ENCODE data around the gene EIF2B1.

The EIF2B1 gene

DNA sequence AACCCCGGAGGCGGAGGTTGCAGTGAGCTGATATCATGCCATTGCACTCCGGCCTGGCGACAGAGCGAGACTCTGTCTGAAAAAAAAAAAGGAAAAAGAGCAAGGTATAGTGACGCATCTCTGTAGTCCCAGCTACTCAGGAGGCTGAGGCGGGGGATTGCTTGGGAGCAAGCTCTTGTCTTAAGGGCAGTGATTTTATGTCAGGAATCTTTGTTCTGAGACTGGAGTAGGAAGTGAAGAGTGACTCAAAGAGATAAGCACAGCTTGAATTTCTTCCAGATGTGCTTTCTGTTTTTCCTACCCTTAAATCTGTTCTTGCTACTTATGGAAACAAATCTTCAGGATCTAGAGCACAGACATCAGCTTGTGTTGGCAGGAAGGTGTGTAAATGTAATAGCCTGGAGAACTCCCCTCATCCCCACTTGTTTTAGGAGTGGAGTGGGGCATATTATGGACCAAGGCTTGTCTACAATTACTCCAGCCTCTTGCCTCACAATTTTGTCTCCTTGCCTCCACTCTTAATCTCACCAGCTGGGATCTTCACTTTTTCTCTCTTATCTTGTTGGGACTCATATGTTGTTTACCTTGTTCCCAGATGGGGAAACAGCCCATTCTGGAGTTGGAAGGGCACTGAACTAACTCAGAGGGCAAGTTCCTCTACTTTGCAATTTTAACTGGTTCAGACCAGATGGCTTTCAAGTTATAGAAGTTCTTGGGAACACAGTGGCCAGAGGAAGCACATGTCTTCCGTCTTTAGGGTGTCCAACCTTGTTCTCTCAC, 41.6 kb downstream of the EIF2B1 start:
- Histone ChIP-seq H3K27ac (ENCODE audit: extremely low read depth, low read depth, low read length) (peak overlapping the region; percentile 49; the same call in 1 of the 2 replicates), H3K9me3 (ENCODE audit: control insufficient read depth, insufficient read depth, low read depth, low read length) (no peaks in the 10 kb centered on the region), H3K4me1 (ENCODE audit: control insufficient read depth, insufficient read depth, low read length) (no peaks in the 10 kb centered on the region), H3K4me3 (ENCODE audit: low read depth, low read length) (no peak overlapping the region), H3K36me3 (ENCODE audit: control insufficient read depth in 2 of 2, insufficient read depth in 1 of 2, low read length in 2 of 2) (peaks cover 95 to 97% of the 10 kb centered on the region in 2 experiments)
- POLR2A ChIA-PET, result interaction anchor here (2.8 kb wide), 1 partner anchor 11 kb away, joined by 14 read pairs; the partner anchor contains the start of gene DDX55
- CTCF ChIA-PET, result no interaction called here
- no peak for TF ChIP-seq ZBTB21 (tag by site-specific recombination; IDR thresholded peaks at IDR 0.05)
- no peak for TF ChIP-seq TCF7L2 (IDR thresholded peaks at IDR 0.05; ENCODE audit: borderline replicate concordance, low read depth, low read length)
- TF ChIP-seq ZNF654 (tag by site-specific recombination; IDR thresholded peaks at IDR 0.05; ENCODE audit: low read depth), result no peak
- TF ChIP-seq ZXDB (tag by site-specific recombination; IDR thresholded peaks at IDR 0.05), result 0 out of 2 replicates have a peak, but pooled peaks have one; percentile 31
- TF ChIP-seq GLI4 (tag by site-specific recombination; IDR thresholded peaks at IDR 0.05), result no peak
- no peak for TF ChIP-seq ZBTB7A (tag by site-specific recombination; IDR thresholded peaks at IDR 0.05; ENCODE audit: low read depth)
- TF ChIP-seq, protein P1, sequence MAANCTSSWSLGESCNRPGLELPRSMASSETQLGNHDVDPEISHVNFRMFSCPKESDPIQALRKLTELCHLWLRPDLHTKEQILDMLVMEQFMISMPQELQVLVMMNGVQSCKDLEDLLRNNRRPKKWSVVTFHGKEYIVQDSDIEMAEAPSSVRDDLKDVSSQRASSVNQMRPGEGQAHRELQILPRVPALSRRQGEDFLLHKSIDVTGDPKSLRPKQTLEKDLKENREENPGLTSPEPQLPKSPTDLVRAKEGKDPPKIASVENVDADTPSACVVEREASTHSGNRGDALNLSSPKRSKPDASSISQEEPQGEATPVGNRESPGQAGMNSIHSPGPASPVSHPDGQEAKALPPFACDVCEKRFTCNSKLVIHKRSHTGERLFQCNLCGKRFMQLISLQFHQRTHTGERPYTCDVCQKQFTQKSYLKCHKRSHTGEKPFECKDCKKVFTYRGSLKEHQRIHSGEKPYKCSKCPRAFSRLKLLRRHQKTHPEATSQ (tag by site-specific recombination; IDR thresholded peaks at IDR 0.05), result no peak
- no peak for TF ChIP-seq GFI1B (tag by site-specific recombination; IDR thresholded peaks at IDR 0.05)
- 0 out of 2 replicates have a peak, but pooled peaks have one; percentile 16 for TF ChIP-seq PRDM1 (tag by site-specific recombination; IDR thresholded peaks at IDR 0.05)
- no peak for TF ChIP-seq ZNF658 (tag by site-specific recombination; IDR thresholded peaks at IDR 0.05)
- TF ChIP-seq, protein P2, sequence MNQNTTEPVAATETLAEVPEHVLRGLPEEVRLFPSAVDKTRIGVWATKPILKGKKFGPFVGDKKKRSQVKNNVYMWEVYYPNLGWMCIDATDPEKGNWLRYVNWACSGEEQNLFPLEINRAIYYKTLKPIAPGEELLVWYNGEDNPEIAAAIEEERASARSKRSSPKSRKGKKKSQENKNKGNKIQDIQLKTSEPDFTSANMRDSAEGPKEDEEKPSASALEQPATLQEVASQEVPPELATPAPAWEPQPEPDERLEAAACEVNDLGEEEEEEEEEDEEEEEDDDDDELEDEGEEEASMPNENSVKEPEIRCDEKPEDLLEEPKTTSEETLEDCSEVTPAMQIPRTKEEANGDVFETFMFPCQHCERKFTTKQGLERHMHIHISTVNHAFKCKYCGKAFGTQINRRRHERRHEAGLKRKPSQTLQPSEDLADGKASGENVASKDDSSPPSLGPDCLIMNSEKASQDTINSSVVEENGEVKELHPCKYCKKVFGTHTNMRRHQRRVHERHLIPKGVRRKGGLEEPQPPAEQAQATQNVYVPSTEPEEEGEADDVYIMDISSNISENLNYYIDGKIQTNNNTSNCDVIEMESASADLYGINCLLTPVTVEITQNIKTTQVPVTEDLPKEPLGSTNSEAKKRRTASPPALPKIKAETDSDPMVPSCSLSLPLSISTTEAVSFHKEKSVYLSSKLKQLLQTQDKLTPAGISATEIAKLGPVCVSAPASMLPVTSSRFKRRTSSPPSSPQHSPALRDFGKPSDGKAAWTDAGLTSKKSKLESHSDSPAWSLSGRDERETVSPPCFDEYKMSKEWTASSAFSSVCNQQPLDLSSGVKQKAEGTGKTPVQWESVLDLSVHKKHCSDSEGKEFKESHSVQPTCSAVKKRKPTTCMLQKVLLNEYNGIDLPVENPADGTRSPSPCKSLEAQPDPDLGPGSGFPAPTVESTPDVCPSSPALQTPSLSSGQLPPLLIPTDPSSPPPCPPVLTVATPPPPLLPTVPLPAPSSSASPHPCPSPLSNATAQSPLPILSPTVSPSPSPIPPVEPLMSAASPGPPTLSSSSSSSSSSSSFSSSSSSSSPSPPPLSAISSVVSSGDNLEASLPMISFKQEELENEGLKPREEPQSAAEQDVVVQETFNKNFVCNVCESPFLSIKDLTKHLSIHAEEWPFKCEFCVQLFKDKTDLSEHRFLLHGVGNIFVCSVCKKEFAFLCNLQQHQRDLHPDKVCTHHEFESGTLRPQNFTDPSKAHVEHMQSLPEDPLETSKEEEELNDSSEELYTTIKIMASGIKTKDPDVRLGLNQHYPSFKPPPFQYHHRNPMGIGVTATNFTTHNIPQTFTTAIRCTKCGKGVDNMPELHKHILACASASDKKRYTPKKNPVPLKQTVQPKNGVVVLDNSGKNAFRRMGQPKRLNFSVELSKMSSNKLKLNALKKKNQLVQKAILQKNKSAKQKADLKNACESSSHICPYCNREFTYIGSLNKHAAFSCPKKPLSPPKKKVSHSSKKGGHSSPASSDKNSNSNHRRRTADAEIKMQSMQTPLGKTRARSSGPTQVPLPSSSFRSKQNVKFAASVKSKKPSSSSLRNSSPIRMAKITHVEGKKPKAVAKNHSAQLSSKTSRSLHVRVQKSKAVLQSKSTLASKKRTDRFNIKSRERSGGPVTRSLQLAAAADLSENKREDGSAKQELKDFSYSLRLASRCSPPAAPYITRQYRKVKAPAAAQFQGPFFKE (tag by site-specific recombination; IDR thresholded peaks at IDR 0.05; ENCODE audit: borderline replicate concordance), result no peak
- TF ChIP-seq, protein P3, sequence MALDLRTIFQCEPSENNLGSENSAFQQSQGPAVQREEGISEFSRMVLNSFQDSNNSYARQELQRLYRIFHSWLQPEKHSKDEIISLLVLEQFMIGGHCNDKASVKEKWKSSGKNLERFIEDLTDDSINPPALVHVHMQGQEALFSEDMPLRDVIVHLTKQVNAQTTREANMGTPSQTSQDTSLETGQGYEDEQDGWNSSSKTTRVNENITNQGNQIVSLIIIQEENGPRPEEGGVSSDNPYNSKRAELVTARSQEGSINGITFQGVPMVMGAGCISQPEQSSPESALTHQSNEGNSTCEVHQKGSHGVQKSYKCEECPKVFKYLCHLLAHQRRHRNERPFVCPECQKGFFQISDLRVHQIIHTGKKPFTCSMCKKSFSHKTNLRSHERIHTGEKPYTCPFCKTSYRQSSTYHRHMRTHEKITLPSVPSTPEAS (tag by site-specific recombination; IDR thresholded peaks at IDR 0.05), result no peak
- TF ChIP-seq MEIS1 (CRISPR knock-in tag; IDR thresholded peaks at IDR 0.05; ENCODE audit: borderline replicate concordance), result no peak
- TF ChIP-seq OSR2 (tag by site-specific recombination; IDR thresholded peaks at IDR 0.05), result peak; percentile 27; the same call in 1 of the 2 replicates
- no peak for TF ChIP-seq ZNF426 (tag by site-specific recombination; IDR thresholded peaks at IDR 0.05)

DNA sequence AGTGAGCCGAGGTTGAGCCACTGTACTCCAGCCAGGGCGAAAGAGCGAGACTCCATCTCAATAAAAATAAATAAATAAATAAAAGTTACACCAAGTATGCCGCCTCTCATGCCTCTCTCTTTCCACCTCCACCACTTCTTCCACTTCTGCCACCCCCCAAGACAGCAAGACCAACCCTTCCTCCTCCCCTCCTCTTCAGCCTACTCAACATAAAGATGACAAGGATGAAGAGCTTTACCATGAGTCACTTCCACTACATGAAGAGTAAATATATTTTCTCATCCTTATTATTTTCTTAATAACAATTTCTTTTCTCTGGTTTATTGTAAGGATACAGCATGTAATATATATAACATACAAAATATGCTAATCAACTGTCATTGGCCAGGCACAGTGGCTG, 52.7 kb downstream of the EIF2B1 start:
- Histone ChIP-seq H3K4me3 (ENCODE audit: low read depth, low read length) (no peak overlapping the region), H3K27ac (ENCODE audit: extremely low read depth, low read depth, low read length) (no peak overlapping the region), H3K36me3 (ENCODE audit: control insufficient read depth in 2 of 2, insufficient read depth in 1 of 2, low read length in 2 of 2) (peaks cover 0 to 3% of the 10 kb centered on the region in 2 experiments; a peak in 2 of 3 replicates), H3K4me1 (ENCODE audit: control insufficient read depth, insufficient read depth, low read length) (0 out of 2 replicates have a peak, but pooled peaks cover 3% of the 10 kb centered on the region), H3K9me3 (ENCODE audit: control insufficient read depth, insufficient read depth, low read depth, low read length) (no peaks in the 10 kb centered on the region)
- ChIA-PET POLR2A (no interaction called here), CTCF (interaction anchor here (0.6 to 1.4 kb wide), 6 partner anchors 48 to 1511 kb away, joined by 3 to 5 read pairs (median 3); partner anchors contain the start of gene RILPL1)
- TF ChIP-seq ZNF664 (tag by site-specific recombination; IDR thresholded peaks at IDR 0.05) (peak; percentile 73), ZFHX2 (tag by site-specific recombination; conservative IDR thresholded peaks at IDR 0.05) (no peak; the same call in 1 of the 2 replicates), EGR2 (tag by site-specific recombination; IDR thresholded peaks at IDR 0.05; ENCODE audit: low read depth) (peak; percentile 58; the same call in 1 of the 2 replicates), KLF9 (tag by site-specific recombination; IDR thresholded peaks at IDR 0.05; ENCODE audit: low read depth) (no peak)
- TF ChIP-seq, protein P4, sequence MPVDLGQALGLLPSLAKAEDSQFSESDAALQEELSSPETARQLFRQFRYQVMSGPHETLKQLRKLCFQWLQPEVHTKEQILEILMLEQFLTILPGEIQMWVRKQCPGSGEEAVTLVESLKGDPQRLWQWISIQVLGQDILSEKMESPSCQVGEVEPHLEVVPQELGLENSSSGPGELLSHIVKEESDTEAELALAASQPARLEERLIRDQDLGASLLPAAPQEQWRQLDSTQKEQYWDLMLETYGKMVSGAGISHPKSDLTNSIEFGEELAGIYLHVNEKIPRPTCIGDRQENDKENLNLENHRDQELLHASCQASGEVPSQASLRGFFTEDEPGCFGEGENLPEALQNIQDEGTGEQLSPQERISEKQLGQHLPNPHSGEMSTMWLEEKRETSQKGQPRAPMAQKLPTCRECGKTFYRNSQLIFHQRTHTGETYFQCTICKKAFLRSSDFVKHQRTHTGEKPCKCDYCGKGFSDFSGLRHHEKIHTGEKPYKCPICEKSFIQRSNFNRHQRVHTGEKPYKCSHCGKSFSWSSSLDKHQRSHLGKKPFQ (tag by site-specific recombination; IDR thresholded peaks at IDR 0.05), result no peak
